HG02623 (cell line): ENCODE data around the gene DYSF.

Experiments
- ATAC-seq: cut with Tn5 transposase; IDR thresholded peaks from one replicate; pipeline ENCODE4 v1.9.1; 2021; ENCODE audit warnings: moderate library complexity; ENCODE audit not compliant: unreplicated experiment

DYSF gene

DNA sequence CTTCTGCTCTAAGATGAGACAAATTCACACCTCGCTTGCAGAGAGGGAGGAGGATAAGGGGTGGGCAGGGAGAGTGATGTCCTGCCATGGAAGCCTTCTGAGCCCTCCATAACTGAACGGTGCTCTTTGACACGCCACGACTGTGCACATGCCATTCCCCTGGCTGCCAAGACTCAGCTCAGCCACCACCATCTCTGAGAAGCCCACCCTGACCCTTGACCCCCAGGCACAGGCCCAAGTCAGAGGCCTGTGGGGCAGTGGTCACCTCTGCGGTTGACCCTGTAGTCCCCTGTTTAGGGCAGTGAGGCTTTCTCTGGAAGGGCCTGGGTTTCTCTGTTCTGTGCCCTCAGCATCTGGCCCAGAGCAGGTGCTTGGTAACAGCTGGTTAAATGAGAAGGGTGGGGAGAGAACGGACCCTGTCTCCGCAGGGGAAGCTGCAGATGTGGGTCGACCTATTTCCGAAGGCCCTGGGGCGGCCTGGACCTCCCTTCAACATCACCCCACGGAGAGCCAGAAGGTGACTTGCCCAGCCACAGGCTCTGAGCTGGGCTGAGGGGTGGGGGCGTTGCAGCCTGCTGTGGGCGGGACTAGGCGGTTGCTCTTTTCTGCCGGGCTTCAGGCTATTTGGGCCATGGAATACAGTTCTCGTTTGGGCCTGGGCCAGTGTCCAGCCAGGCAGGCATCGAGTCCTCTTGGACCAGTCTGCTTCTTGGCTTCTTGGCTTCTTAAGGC lies 215.1 kb downstream of the DYSF start:
- no peak for ATAC-seq

DNA sequence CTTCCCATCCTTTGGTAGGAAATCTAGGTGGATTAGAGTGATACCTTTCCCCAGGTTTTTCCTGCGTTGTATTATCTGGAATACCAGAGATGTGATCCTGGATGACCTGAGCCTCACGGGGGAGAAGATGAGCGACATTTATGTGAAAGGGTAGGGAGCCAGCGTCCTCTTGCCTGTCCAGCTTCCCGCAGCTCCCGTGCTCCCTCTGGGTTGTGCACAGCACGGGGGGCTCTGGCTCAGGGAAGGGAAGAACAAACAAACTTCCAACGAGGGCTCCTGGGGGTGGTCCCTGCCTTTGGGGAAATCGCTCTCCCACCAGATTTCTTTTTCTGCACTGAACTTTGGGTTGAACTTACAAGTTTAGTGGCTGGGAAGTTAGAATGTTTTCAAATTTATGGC lies 215.7 kb downstream of the DYSF start:
- ATAC-seq = no peak

DNA sequence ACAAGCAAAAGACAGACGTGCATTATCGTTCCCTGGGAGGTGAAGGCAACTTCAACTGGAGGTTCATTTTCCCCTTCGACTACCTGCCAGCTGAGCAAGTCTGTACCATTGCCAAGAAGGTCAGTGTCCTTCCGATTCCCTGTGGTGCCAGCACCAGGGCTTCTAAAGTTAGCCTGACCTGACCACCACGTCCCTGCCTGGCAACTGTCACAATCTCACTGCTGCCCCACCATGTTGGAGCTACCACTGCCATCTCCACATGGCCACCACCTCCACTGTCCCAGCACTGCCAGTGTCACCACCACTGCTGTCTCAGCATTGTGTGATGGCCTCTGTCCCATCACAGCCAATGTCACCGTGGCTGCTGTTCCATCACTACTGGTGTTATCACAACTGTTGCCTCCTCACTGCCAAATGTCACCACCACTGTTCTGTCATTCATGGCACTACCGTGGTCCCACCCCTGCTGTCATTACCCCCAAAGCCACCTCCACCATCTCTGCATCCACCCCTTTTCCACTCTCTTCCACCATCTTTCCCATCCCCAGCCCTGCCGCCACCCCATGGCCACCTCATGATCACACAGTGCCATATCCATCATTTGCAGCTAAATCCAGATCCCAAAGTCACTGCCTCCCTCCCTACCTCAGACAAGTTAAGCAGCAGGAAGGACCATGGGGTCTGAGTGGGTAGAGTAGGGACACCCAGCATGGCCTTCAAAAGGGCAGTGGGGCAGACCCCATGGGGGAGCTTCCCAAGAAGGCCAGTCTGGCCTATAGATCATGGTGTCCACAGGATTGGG lies 216.5 kb downstream of the DYSF start:
- ATAC-seq = no peak

DNA sequence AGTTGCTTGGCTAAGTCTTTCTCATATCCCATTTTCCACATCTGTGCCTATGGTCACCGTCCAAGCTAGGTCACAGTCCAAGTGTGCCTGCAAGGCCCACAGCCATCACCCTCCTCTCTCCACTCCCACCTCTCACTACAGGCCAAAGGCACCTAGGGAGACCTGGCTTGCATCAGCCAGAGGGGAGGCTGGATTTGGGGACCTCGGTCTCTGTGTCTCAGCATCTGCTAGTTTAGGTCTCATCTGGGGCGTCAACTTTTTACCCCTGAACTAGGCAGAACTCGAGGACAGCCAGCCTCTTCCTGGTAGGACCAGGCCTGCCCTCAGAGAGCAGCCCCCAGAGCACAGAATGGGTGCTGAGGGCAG lies 217.1 kb downstream of the DYSF start:
- no peak for ATAC-seq

DNA sequence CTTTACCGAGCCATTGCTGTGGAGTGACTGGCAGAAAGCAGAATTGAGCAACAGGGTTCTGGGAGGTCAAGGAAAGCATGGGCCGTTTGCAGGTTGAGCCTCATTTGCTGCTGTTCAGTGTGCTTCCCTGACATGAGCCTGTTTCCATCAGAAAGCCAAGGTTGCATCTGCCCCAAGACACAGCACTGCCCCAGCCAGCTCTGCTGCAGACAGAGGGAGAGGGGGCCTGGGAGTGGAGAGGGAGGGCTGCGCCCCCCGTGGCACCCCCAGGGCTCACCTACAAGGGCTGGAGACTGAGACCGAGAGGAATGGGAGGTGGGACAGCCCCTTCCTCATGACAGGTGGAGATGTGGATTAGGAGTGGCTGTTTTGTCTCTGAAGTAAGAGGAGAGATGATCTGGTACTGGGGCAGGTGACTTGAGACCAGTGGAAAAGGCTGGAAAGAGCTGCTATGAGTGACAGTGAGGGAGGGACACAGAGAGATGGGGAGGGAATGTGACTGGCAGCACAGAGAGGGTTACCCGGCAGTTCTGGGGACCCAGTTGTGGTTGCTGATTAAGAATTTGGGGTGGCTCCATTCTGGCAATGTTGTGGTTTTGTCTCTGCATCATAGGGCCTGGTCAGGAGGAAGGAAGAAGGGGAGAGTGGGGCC lies 218.0 kb downstream of the DYSF start:
- no peak for ATAC-seq

DNA sequence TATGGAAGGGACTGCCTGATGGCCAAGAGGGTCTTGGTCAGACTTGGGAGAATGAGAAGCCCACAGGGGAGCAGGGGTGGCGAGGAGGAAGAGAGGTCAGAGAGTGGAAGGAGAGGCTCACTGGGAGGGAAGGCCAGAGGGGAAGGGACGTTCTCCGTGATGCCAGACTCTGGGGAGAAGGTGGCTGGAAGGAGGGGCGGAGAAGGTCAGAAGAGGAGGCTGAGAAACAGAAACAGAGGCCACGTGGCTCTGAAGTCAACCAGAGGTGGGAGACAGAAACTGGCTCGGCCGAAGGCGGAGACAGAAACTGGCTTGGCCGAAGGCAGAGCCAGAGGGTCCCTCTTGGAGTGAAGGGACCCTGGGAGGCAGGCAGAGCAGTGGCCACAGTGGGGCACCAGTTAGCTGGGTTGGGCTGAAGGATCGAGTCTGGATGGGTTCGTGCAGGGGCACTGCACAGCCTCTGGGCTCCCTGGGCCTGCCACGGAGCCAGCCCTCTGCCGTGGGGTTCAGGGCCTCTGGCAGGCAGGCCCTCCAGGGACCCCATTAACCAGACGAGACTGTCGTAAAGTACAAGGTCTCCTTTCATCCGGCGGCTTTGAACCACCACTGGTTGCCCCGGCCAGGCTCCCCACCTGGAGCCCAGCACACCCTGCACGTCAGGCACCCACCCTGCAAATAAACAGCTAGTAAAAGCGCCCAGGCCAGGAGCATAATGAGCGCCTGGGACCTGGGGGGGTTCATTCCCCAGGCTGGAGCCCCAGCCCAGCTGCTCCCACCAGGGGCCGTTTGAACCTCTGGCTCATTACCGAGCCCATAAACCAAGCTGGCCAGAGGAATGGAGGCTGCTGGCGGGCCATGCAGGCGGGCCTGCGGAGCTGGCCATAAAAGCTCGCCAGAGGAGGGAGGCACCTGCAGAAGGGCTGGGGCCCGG lies 218.8 kb downstream of the DYSF start:
- ATAC-seq = no peak

DNA sequence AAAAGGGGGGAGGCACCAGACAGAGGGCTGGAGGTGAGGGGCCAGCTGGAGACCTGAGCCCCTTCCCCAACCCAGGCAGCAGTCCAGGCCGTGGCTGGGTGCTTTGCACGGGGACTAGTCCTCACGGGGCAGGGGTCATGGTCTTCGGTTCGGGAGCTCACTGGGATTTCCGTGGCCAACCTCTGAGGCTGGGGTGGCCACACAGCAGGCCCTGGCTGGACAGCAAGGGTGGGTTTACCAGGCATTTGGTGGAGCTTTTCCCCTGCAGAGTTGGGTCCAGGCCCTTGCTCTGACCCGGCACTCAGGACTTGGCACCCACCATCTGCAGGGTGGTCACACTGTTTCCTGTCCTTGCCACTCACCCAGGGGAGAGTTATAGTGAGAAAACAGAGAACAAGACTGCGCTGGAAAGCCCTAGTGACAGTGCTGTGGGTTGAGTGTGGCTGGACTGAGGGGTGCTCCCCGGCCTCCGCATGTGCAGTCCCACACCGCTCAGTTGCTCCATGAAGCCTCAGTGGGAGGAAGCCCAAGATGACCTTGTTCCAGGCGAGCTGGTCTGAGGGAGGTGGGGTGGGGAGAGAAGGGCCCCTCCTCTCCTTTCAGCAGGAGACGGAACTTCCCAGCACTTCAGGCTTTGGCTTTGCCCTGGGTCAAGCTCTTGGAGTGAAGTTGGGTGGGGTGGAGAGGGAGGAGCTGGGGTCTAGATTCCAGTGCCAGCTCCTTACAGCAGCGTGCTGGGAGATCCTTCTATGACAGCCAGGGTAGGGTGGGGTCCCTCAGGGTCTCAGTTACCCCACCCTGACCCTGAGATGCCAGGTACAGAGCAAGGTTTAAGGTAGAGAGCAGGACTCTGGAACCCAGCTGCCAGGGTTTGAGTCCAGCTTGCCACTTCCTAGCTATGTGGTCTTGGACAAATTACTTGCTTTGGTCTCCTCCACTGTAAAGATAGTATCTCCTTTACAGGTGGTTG lies 219.8 kb downstream of the DYSF start:
- ATAC-seq = no peak

DNA sequence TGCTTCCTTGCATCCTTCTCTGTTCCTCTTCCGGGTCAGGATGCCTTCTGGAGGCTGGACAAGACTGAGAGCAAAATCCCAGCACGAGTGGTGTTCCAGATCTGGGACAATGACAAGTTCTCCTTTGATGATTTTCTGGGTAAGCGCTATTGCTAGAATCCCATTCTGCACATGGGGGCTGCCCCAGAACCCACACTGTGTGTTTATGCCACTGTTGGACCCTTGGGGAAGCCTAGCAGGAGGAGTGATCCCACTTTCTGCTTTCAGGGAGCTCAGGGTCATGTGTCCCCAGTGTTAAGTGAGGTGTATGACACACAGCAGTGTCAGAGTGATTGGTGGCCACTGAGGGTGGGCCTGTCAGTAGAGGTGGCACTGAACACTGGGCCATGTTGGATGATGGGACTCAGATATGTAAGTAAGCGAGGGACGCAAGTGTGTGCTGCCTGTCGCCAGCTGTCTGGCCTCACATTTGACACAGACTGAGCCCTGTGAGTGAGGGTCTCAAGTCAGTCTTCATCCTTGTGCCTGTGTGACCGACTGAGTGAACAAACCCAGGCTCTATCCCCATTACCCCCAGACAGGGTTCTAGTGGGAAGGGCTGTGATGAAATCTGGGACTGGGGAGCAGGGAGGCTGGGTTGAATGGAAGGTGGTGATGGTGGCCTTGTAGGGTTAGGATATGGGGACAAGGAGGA lies 220.9 kb downstream of the DYSF start:
- ATAC-seq = no peak

DNA sequence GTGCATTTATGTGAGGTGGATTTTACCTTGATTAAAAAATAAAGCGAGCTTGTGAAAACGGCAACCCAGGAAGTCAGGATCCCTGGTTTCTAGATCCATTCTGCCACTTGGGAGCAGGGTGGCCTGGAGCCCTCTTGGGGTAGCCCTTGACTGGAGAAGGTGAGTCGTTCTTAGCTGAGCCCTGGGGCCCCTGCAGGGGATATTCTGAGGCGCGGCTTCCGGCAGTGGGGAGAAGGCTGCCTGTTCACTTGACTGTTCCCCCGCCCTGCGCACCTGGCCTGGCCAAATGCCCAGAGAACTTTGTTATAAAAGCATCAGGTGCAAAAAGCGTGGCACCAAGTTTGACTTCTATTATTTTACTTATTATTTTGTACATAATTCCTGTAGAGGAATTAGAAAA lies 221.9 kb downstream of the DYSF start:
- no peak for ATAC-seq

DNA sequence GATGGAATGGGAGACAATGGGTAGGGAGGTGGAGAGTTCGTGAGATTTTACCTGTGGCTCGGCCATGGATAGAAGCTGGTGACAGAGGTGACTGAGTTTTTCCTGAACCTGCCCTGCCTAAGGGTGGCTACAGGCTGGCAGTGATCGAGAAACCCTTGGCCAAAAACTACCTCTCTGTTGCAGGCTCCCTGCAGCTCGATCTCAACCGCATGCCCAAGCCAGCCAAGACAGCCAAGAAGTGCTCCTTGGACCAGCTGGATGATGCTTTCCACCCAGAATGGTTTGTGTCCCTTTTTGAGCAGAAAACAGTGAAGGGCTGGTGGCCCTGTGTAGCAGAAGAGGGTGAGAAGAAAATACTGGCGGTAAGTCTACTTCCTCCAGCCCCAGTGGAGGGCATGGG lies 225.5 kb downstream of the DYSF start:
- no peak for ATAC-seq

DNA sequence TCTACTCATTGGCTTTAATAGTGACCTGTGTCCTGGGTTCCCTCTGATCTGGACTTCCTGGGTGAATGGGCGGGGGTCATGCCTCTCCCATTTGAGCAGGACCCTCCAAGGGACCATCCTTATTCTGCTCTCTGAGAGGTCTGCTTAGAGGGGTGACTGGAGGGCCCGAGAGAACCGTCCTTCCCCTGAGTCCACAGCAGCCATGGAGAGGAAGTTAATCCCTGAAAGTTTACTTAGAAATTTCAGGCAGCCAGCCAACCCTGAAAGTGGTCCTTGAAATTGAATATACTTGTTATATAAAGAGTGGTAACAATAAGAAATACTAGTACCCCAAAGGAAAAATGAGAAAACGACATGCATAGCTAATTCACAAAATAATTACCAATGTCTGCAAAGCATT lies 226.1 kb downstream of the DYSF start:
- ATAC-seq = no peak

DNA sequence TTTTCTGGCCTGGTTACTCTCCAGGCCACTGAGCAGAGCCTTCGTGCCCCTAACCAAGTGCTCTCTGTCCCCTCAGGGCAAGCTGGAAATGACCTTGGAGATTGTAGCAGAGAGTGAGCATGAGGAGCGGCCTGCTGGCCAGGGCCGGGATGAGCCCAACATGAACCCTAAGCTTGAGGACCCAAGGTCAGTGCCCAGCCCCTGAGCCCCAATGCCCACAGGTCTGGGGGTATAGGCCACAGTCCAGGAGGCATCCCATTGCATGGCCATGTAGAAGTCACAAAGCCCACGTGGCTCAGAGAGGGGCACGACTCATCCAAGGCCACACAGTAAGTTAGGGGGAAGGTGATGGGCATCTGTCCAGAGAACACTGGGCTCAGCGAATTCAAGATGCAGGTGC lies 227.6 kb downstream of the DYSF start:
- ATAC-seq = no peak

DNA sequence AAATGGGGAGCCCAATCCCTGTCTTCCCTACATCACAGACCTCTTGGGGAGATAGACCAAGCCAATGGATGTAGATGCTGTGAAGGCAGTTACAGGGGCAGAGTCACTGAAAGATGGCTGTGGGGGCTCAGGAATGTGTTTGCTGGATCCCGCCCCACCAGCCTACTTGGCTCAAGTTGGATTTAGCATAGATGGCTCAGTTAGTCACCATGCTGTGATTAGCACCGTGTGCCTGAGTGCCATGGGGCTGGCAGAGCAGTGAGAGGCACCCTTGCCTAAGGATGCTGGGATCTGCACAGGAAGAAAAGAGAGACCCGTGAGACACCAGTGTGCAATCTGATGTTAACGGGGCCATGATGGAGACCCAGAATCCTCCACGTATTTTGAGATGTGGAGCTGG lies 228.3 kb downstream of the DYSF start:
- ATAC-seq = no peak

DNA sequence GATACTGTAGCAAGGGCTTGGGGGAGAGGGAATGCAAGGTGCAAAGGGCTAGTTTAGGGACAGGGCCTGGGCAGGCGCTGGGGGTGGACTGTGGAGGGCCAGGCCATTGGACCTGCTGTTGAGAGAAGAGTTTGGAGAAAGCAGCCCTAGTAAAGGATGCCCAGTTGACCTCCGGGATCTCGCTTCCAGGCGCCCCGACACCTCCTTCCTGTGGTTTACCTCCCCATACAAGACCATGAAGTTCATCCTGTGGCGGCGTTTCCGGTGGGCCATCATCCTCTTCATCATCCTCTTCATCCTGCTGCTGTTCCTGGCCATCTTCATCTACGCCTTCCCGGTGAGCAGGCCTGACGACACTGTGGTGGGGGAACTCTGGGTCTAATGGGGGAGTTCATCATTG lies 229.0 kb downstream of the DYSF start:
- no peak for ATAC-seq

DNA sequence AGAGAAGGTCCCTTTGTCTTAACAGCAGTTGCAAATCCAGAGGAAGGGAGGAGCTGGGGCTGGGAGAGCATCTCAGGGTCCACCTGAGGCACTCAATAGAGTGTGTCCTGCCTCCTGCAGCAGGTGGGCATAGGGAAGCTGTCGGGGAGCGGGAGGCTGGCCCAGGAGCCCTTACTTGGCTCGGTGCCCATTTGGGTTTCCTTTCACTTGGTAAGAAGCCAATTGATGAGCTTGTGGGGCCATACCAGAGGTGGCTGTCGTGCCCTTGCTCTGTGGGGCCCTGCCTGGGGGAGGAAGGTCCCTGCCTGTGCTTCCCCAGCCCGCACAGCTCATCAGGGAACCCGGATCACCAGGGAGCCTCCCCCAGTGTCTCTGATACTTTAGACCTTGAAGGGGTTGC lies 229.7 kb downstream of the DYSF start:
- ATAC-seq = no peak

DNA sequence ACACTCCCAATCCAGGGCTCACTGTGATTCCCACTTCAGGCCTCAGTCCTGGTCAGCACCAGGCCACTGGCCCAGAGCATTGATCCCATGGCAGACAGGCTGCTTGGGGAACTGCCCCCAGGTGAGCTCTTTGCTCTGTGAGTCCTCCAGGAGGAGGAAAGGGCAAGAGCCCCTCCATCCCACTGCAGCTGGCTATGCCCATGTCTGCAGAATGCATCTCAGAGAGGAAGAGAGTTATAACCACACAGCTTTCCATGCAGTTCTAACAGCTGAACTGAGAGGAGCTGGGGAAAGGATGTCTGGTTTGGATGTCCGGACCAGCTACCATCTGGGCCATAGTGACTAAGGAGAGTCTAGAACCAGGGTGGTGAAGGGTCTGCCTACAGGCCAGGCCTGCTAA lies 230.3 kb downstream of the DYSF start:
- ATAC-seq = no peak

DNA sequence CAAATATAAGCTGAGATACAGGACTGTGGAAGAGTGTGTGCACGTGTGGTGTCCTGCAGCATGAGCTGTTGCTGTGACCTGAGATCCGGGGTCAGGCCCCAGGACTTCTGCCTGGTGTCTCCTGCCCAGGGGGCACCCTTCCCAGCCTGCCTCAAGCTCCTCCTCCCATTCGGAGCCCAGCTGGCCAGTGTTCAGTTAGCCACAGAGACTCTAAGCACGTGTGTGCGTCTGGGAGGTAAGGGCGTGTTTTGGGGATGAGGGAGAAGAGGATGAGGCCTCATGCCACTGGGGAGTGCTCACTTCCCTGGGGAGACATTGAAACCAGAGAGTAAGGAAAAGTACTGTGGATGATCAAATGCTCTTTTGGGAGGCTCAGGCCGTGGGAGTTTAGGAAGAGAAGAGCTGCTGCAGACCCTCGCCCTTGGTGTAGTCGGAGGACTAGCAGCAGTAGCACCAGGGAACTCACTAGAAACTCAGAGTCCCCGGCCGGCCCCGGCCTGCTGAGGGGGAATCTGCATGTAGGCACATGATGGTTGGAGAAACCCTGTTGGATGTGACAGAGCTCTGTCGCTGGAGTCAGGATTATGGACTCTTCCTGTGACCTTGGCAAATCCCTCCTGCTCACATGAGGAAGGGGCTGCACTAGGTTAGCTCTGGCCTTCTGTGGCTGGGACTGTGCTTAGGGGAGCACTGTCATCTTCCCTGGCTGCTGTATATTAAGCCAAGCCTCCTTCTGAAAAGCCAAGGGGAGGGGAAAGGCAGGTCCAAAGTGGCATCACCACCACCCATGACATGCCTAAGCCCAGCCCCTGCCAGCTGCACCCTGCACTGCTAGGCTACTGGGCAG lies 231.1 kb downstream of the DYSF start:
- no peak for ATAC-seq

DNA sequence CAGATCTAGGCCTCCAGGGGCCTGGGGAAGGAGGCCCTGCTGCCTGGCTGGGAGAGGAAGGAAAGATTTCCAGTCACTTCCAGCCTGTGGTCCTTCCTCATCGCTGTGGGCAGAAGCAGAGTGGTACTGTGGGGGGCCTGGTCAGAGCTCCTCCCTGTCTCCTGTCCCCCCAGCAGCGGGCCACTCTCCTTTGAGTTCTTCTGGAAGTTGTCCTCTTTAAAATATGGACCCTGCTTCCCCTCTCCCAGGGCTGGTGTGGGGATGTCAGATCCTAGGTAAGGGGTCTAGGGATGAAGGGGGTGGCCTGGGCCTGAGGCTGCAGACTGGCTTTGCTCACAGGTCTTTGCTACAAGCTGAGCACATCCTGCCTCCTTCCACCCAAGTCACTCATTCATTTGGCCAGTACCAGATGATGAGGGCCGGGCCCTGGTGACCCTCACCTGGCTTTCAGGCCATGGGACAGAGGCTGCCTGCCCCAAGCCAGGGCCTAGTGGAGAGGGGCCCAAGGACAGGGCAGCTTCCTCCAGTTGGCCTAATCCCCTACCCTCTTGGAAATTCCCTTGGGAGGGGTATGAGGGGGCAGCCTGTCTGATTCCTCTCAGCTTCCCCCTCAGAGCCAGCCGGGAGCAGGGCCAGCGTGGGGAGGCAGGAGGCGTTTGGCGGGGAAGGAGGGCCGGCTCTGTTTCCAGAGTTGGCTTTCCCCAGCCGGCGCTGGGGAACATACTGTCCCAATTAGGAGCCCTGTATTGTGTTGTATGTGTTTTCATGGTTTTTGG lies 231.9 kb downstream of the DYSF start:
- ATAC-seq = no peak
